Umbilical cord (tissue), 2 donors: Measurements from ENCODE around the gene GABRG2. TPM values are rescaled to one million over a fixed set of nuclear protein-coding genes. Genes with fewer than 3 reads are reported as not detected.
"Not testable (repeated sequence)": the region's sequence is repeated elsewhere in the genome, so short reads cannot be mapped to it uniquely, and the experiment has no call there.

Experiments
- DNase-seq: peaks from one replicate; pipeline ENCODE4 v3.0.0-alpha.2; 2015; ENCODE audit warnings: low spot score
- total RNA-seq: library from RNA; depleted of rRNA; stranded (reverse); fragments of >200 nt; gene quantifications from one replicate; pipeline ENCODE4 v1.2.3, GENCODE V29; 2014; ENCODE audit warnings: low replicate concordance; ENCODE audit not compliant: insufficient read depth

The GABRG2 gene
- 11.3 TPM for total RNA-seq

GRCh38 chr5:162067655-162068411 is at the start of gene GABRG2:
TSS of gene GABRG2 (plus strand) at chr5:162067773. CDS start at chr5:162068000, 227 bp downstream.
- DNase-seq = no peak

- DNase-seq = no peak
These were observed 42.3 kb upstream of the GABRG2 start for GRCh38 chr5:162025312-162025711.

- no peak for DNase-seq
These were observed 40.8 kb upstream of the GABRG2 start for GRCh38 chr5:162026803-162027202.

GRCh38 chr5:162037431-162037830 is 30.1 kb upstream of the GABRG2 start:
- DNase-seq = no peak

GRCh38 chr5:162047279-162047678 is 20.3 kb upstream of the GABRG2 start:
- no peak for DNase-seq

- no peak for DNase-seq
These were observed 14.9 kb upstream of the GABRG2 start for GRCh38 chr5:162052676-162053075.

- not testable (repeated sequence) for DNase-seq
These were observed 12.5 kb upstream of the GABRG2 start for GRCh38 chr5:162055095-162055494.

GRCh38 chr5:162067162-162067561 is 411 bp upstream of the GABRG2 start:
- no peak for DNase-seq

GRCh38 chr5:162068412-162068811 is 839 bp downstream of the GABRG2 start:
- peak; percentile 79 for DNase-seq

- no peak for DNase-seq
These were observed 1.4 kb downstream of the GABRG2 start for GRCh38 chr5:162068936-162069335.

GRCh38 chr5:162078805-162079204 is 11.2 kb downstream of the GABRG2 start:
- no peak for DNase-seq

- DNase-seq = no peak
These were observed 23.8 kb downstream of the GABRG2 start for GRCh38 chr5:162091336-162091735.

GRCh38 chr5:162096448-162096847 is 28.9 kb downstream of the GABRG2 start:
- no peak for DNase-seq

GRCh38 chr5:162107591-162107990 is 40.0 kb downstream of the GABRG2 start:
- no peak for DNase-seq

GRCh38 chr5:162119801-162120200 is 52.2 kb downstream of the GABRG2 start:
- DNase-seq = no peak

- no peak for DNase-seq
These were observed 60.5 kb downstream of the GABRG2 start for GRCh38 chr5:162128117-162128516.

- DNase-seq = no peak
These were observed 64.8 kb downstream of the GABRG2 start for GRCh38 chr5:162132348-162132747.

GRCh38 chr5:162139190-162139589 is 71.6 kb downstream of the GABRG2 start:
- no peak for DNase-seq

GRCh38 chr5:162154242-162154641 is 86.7 kb downstream of the GABRG2 start:
- no peak for DNase-seq

- DNase-seq = no peak
These were observed 92.8 kb downstream of the GABRG2 start for GRCh38 chr5:162160401-162160800.

GRCh38 chr5:162163663-162164062 is 96.1 kb downstream of the GABRG2 start:
- no peak for DNase-seq

- no peak for DNase-seq
These were observed 106.9 kb downstream of the GABRG2 start for GRCh38 chr5:162174358-162174974.

GRCh38 chr5:162187371-162187770 is 119.8 kb downstream of the GABRG2 start:
- DNase-seq = no peak
